H9 (cell line): ENCODE results near the gene BACE2. TPM values are rescaled to one million over a fixed set of nuclear protein-coding genes. Genes with fewer than 3 reads are reported as not detected.

Experiments used
- DNase-seq: peaks from one replicate; pipeline ENCODE4 v3.0.0-alpha.2; 2017
- H2AFZ ChIP-seq: one replicate; pipeline ENCODE4 v1.6.1; 2013; ENCODE audit warnings: mild to moderate bottlenecking, low read length, control low read depth, moderate library complexity
- H2AK5ac ChIP-seq: 2 replicates; pipeline ENCODE4 v1.6.1; 2013; ENCODE audit warnings: low read length, control low read depth, mixed read lengths; ENCODE audit not compliant: insufficient read length
- H2BK120ac ChIP-seq: one replicate; pipeline ENCODE4 v1.6.1; 2013; ENCODE audit warnings: low read depth, mild to moderate bottlenecking, low read length, control low read depth, inconsistent platforms; ENCODE audit not compliant: poor library complexity, severe bottlenecking
- H2BK12ac ChIP-seq: 2 replicates; pipeline ENCODE4 v1.6.1; 2013; ENCODE audit warnings: low read length, control low read depth, mixed read lengths, low read depth; ENCODE audit not compliant: insufficient read length
- H2BK15ac ChIP-seq: 2 replicates; pipeline ENCODE4 v1.6.1; 2013; ENCODE audit warnings: low read depth, low read length, control low read depth
- H2BK20ac ChIP-seq: one replicate; pipeline ENCODE4 v1.6.1; 2013; ENCODE audit warnings: low read depth, mild to moderate bottlenecking, low read length, control low read depth, inconsistent platforms; ENCODE audit not compliant: poor library complexity, severe bottlenecking
- H2BK5ac ChIP-seq: 2 replicates; pipeline ENCODE4 v1.6.1; 2013; ENCODE audit warnings: low read length, control low read depth, mixed read lengths; ENCODE audit not compliant: insufficient read length
- H3K14ac ChIP-seq: 2 replicates; pipeline ENCODE4 v1.6.1; 2013; ENCODE audit warnings: low read length, control low read depth; ENCODE audit not compliant: insufficient read depth
- H3K18ac ChIP-seq: 2 replicates; pipeline ENCODE4 v1.6.1; 2013; ENCODE audit warnings: low read depth, mild to moderate bottlenecking, mixed read lengths, low read length, control low read depth; ENCODE audit not compliant: insufficient read length
- H3K23ac ChIP-seq: 2 replicates; pipeline ENCODE4 v1.6.1; 2013; ENCODE audit warnings: low read length, control low read depth, mixed read lengths, low read depth; ENCODE audit not compliant: insufficient read length
- H3K23me2 ChIP-seq: 2 replicates; pipeline ENCODE4 v1.6.1; 2013; ENCODE audit warnings: low read depth, mild to moderate bottlenecking, mixed read lengths, low read length, control low read depth; ENCODE audit not compliant: insufficient read length, poor library complexity, severe bottlenecking
- H3K27ac ChIP-seq: 2 replicates; pipeline ENCODE4 v1.5.1; 2013; ENCODE audit warnings: low read length, control low read depth, mixed read lengths, low read depth; ENCODE audit not compliant: insufficient read length
- H3K27me3 ChIP-seq: 2 replicates; pipeline ENCODE4 v1.6.1; 2013; ENCODE audit warnings: low read length, control low read depth, inconsistent platforms; ENCODE audit not compliant: insufficient read depth
- H3K4ac ChIP-seq: 2 replicates; pipeline ENCODE4 v1.6.1; 2013; ENCODE audit warnings: low read depth, mild to moderate bottlenecking, control low read depth, inconsistent platforms, low read length, moderate library complexity
- H3K4me1 ChIP-seq: 2 replicates; pipeline ENCODE4 v1.6.1; 2013; ENCODE audit warnings: low read length, control low read depth, inconsistent platforms; ENCODE audit not compliant: insufficient read depth
- H3K4me2 ChIP-seq: 2 replicates; pipeline ENCODE4 v1.6.1; 2013; ENCODE audit warnings: low read length, control low read depth, mixed read lengths; ENCODE audit not compliant: insufficient read length, insufficient read depth
- H3K56ac ChIP-seq: 2 replicates; pipeline ENCODE4 v1.6.1; 2013; ENCODE audit warnings: low read depth, mild to moderate bottlenecking, mixed read lengths, low read length, control low read depth; ENCODE audit not compliant: insufficient read length
- H3K79me1 ChIP-seq: 2 replicates; pipeline ENCODE4 v1.6.1; 2013; ENCODE audit warnings: low read depth, mild to moderate bottlenecking, moderate library complexity, low read length, control low read depth, inconsistent platforms; ENCODE audit not compliant: insufficient read depth, poor library complexity, severe bottlenecking
- H3K79me2 ChIP-seq: 2 replicates; pipeline ENCODE4 v1.6.1; 2013; ENCODE audit warnings: low read length, control low read depth, inconsistent platforms; ENCODE audit not compliant: insufficient read depth
- H3K9ac ChIP-seq: 2 replicates; pipeline ENCODE4 v1.6.1; 2013; ENCODE audit warnings: low read length, control low read depth, mixed read lengths; ENCODE audit not compliant: insufficient read length; ENCODE audit errors: extremely low read depth
- H3K9me3 ChIP-seq: one replicate; pipeline ENCODE4 v1.6.1; 2013; ENCODE audit warnings: low read depth, low read length, inconsistent platforms; ENCODE audit not compliant: control insufficient read depth
- H3T11ph ChIP-seq: one replicate; pipeline ENCODE4 v1.6.1; 2013; ENCODE audit warnings: mild to moderate bottlenecking, low read length, control low read depth, inconsistent platforms
- H4K20me1 ChIP-seq: one replicate; pipeline ENCODE4 v1.6.1; 2013; ENCODE audit not compliant: control insufficient read depth, insufficient read length, insufficient read depth
- H4K5ac ChIP-seq: 2 replicates; pipeline ENCODE4 v1.6.1; 2013; ENCODE audit warnings: low read depth, mild to moderate bottlenecking, mixed read lengths, low read length, control low read depth; ENCODE audit not compliant: insufficient read length
- H4K8ac ChIP-seq: replicated peaks from 2 replicates; pipeline ENCODE4 v1.6.1; 2013; ENCODE audit warnings: low read length, control low read depth, mixed read lengths, low read depth; ENCODE audit not compliant: insufficient read length
- H4K91ac ChIP-seq: 2 replicates; pipeline ENCODE4 v1.6.1; 2013; ENCODE audit warnings: low read depth, mild to moderate bottlenecking, moderate library complexity, mixed read lengths, low read length, control low read depth; ENCODE audit not compliant: insufficient read length
- H3K27ac Mint-ChIP-seq, 3 experiments: 2 replicates in 2 of 3; 3 replicates in 1 of 3; pipeline ENCODE4 v1.8.0; 2020 to 2021; ENCODE audit warnings: mixed read lengths in 3 of 3, mild to moderate bottlenecking in 1 of 3, moderate library complexity in 1 of 3
- H3K27me3 Mint-ChIP-seq: 2 replicates; pipeline ENCODE4 v1.8.0; 2021; ENCODE audit warnings: low read depth, mild to moderate bottlenecking, moderate library complexity, mixed read lengths
- H3K36me3 Mint-ChIP-seq, 3 experiments: 2 replicates in 2 of 3; 3 replicates in 1 of 3; pipeline ENCODE4 v1.8.0; 2020 to 2021; ENCODE audit warnings: low read depth in 3 of 3, mixed read lengths in 3 of 3; ENCODE audit not compliant: insufficient read depth in 1 of 3
- H3K4me1 Mint-ChIP-seq, 2 experiments: 2 replicates each; pipeline ENCODE4 v1.8.0; 2020; ENCODE audit warnings: mixed read lengths in 2 of 2
- H3K4me3 Mint-ChIP-seq, 2 experiments: 2 replicates in 1 of 2; 3 replicates in 1 of 2; pipeline ENCODE4 v1.8.0; 2020 to 2021; ENCODE audit warnings: mild to moderate bottlenecking in 2 of 2, mixed read lengths in 2 of 2, moderate library complexity in 1 of 2
- H3K9me3 Mint-ChIP-seq, 2 experiments: 2 replicates in 1 of 2; 3 replicates in 1 of 2; pipeline ENCODE4 v1.8.0; 2020; ENCODE audit warnings: mild to moderate bottlenecking in 2 of 2, mixed read lengths in 2 of 2, moderate library complexity in 1 of 2
- CTCF ChIP-seq: fragments of 200-600 bp; sonication (generic); conservative IDR thresholded peaks from 3 replicates; pipeline ENCODE4 v1.8.0; 2021; ENCODE audit warnings: antibody characterized with exemption, mild to moderate bottlenecking
- WGBS: extraction: QIAGEN DNeasy Blood & Tissue Kit; methylation state at CpG from one replicate; pipeline ENCODE4 v1.1.7; 2013; ENCODE audit warnings: missing lambda C conversion rate, low lambda C conversion rate, mixed read lengths; ENCODE audit not compliant: insufficient read length; ENCODE audit errors: extremely low coverage; 5-methylcytosine and 5-hydroxymethylcytosine counted together
- total RNA-seq: library from RNA; stranded (reverse); gene quantifications from 2 replicates; pipeline ENCODE4 v1.2.1, GENCODE V29; 2021

The BACE2 gene
- total RNA-seq, 1 experiment from 2014 or later: 8.0 TPM

- H3K4me3 Mint-ChIP-seq: no peak overlapping the region
Observed at GRCh38 chr21:41187537-41188025, 19.6 kb downstream of the BACE2 start.

More at GRCh38 chr21:41187537-41188025, 19.6 kb downstream of the BACE2 start:
- no peaks in the 10 kb centered on the region for H4K20me1 ChIP-seq
- peaks cover 3 to 11% (median 4%) of the 10 kb centered on the region in 3 experiments; a peak in 3 of 7 replicates for H3K36me3 Mint-ChIP-seq
- H2AFZ ChIP-seq: no peak overlapping the region
- H3K18ac ChIP-seq: no peak overlapping the region
- no peak overlapping the region for H2BK15ac ChIP-seq
- H2BK120ac ChIP-seq: no peak overlapping the region
- no peak overlapping the region for H3K27ac Mint-ChIP-seq
- H3K23me2 ChIP-seq: no peaks in the 10 kb centered on the region
- no peaks in the 10 kb centered on the region for H3K27me3 ChIP-seq
- no peak overlapping the region for H3K27ac ChIP-seq
- no peak overlapping the region for H2AK5ac ChIP-seq
- no peak overlapping the region for H3K4ac ChIP-seq
- no peaks in the 10 kb centered on the region for H3K9me3 ChIP-seq
- H3K9ac ChIP-seq: no peak overlapping the region
- H3K27me3 Mint-ChIP-seq: no peaks in the 10 kb centered on the region
- H3K4me1 Mint-ChIP-seq: peaks cover 10 to 16% of the 10 kb centered on the region in 2 experiments
- no peak overlapping the region for H4K8ac ChIP-seq
- no peaks in the 10 kb centered on the region for H3K79me1 ChIP-seq
- H2BK5ac ChIP-seq: no peak overlapping the region
- no peak overlapping the region for H3T11ph ChIP-seq
- H3K23ac ChIP-seq: no peak overlapping the region
- H2BK12ac ChIP-seq: no peak overlapping the region
- H3K56ac ChIP-seq: no peak overlapping the region
- H3K14ac ChIP-seq: no peak overlapping the region
- no peak overlapping the region for H4K91ac ChIP-seq
- no peak overlapping the region for H3K4me2 ChIP-seq
- H2BK20ac ChIP-seq: no peak overlapping the region
- DNase-seq: no peak
- H3K79me2 ChIP-seq: no peaks in the 10 kb centered on the region
- no peak overlapping the region for H4K5ac ChIP-seq
- no peaks in the 10 kb centered on the region for H3K4me1 ChIP-seq
- no peak for TF ChIP-seq CTCF
- H3K9me3 Mint-ChIP-seq: peaks cover 7 to 8% of the 10 kb centered on the region in 2 experiments; a peak in 4 of 5 replicates
- no CpG with 5 or more reads among the region's 6 CpGs for WGBS
